HL-60 (cell line): ENCODE measurements around the gene IDH3B.

Experiments
- GABPA ChIP-seq: IDR thresholded peaks from 2 replicates; pipeline ENCODE4 v1.6.1; 2012; ENCODE audit warnings: low read depth
- SPI1 ChIP-seq: IDR thresholded peaks from 2 replicates; pipeline ENCODE4 v1.6.1; 2012; ENCODE audit warnings: low read depth, mild to moderate bottlenecking, borderline replicate concordance
- TF ChIP-seq, protein P1 (sequence below): IDR thresholded peaks from one replicate; pipeline ENCODE4 v1.5.1; 2011; ENCODE audit warnings: low read length, control low read depth, inconsistent platforms; ENCODE audit not compliant: insufficient read depth
- TF ChIP-seq, protein P2 (sequence below): IDR thresholded peaks from 2 replicates; pipeline ENCODE4 v1.6.1; 2012; ENCODE audit warnings: low read depth; ENCODE audit not compliant: insufficient replicate concordance

DNA sequence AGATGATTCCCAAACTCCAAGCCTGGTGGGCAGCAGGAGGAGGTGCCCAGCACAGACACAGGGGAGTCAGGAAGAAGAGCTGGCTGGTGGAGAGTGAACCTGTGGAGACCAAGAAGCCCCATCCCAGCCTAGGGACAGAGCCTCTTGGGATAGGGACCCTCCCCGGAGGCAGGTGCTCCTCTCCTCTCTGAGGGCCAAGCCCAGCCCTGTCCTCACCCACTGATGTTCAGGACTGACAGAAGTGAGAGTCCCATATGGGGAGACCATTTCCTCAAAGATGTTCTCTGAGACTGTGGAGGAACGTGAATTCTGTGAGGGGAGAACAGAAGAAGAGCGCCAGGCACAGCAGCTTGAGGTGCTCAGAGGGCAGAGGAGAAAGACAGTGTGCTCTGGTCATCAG is 26.2 kb upstream of the IDH3B start:
- no peak for TF ChIP-seq SPI1
- TF ChIP-seq, protein P1, sequence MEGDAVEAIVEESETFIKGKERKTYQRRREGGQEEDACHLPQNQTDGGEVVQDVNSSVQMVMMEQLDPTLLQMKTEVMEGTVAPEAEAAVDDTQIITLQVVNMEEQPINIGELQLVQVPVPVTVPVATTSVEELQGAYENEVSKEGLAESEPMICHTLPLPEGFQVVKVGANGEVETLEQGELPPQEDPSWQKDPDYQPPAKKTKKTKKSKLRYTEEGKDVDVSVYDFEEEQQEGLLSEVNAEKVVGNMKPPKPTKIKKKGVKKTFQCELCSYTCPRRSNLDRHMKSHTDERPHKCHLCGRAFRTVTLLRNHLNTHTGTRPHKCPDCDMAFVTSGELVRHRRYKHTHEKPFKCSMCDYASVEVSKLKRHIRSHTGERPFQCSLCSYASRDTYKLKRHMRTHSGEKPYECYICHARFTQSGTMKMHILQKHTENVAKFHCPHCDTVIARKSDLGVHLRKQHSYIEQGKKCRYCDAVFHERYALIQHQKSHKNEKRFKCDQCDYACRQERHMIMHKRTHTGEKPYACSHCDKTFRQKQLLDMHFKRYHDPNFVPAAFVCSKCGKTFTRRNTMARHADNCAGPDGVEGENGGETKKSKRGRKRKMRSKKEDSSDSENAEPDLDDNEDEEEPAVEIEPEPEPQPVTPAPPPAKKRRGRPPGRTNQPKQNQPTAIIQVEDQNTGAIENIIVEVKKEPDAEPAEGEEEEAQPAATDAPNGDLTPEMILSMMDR = no peak
- TF ChIP-seq GABPA = no peak
- TF ChIP-seq, protein P2, sequence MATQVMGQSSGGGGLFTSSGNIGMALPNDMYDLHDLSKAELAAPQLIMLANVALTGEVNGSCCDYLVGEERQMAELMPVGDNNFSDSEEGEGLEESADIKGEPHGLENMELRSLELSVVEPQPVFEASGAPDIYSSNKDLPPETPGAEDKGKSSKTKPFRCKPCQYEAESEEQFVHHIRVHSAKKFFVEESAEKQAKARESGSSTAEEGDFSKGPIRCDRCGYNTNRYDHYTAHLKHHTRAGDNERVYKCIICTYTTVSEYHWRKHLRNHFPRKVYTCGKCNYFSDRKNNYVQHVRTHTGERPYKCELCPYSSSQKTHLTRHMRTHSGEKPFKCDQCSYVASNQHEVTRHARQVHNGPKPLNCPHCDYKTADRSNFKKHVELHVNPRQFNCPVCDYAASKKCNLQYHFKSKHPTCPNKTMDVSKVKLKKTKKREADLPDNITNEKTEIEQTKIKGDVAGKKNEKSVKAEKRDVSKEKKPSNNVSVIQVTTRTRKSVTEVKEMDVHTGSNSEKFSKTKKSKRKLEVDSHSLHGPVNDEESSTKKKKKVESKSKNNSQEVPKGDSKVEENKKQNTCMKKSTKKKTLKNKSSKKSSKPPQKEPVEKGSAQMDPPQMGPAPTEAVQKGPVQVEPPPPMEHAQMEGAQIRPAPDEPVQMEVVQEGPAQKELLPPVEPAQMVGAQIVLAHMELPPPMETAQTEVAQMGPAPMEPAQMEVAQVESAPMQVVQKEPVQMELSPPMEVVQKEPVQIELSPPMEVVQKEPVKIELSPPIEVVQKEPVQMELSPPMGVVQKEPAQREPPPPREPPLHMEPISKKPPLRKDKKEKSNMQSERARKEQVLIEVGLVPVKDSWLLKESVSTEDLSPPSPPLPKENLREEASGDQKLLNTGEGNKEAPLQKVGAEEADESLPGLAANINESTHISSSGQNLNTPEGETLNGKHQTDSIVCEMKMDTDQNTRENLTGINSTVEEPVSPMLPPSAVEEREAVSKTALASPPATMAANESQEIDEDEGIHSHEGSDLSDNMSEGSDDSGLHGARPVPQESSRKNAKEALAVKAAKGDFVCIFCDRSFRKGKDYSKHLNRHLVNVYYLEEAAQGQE = no peak
